AG09319 (cell line): ENCODE measurements around the gene KIF26A.

Experiments used
- DNase-seq: peaks from one replicate; pipeline ENCODE4 v3.0.0-alpha.2; 2010; ENCODE audit warnings: low read depth; ENCODE audit errors: extremely low read depth
- TF ChIP-seq, protein P1 (sequence below): IDR thresholded peaks from 2 replicates; pipeline ENCODE4 v1.5.1; 2011; ENCODE audit warnings: low read depth, mild to moderate bottlenecking, inconsistent platforms, low read length, moderate library complexity

The KIF26A gene

DNA sequence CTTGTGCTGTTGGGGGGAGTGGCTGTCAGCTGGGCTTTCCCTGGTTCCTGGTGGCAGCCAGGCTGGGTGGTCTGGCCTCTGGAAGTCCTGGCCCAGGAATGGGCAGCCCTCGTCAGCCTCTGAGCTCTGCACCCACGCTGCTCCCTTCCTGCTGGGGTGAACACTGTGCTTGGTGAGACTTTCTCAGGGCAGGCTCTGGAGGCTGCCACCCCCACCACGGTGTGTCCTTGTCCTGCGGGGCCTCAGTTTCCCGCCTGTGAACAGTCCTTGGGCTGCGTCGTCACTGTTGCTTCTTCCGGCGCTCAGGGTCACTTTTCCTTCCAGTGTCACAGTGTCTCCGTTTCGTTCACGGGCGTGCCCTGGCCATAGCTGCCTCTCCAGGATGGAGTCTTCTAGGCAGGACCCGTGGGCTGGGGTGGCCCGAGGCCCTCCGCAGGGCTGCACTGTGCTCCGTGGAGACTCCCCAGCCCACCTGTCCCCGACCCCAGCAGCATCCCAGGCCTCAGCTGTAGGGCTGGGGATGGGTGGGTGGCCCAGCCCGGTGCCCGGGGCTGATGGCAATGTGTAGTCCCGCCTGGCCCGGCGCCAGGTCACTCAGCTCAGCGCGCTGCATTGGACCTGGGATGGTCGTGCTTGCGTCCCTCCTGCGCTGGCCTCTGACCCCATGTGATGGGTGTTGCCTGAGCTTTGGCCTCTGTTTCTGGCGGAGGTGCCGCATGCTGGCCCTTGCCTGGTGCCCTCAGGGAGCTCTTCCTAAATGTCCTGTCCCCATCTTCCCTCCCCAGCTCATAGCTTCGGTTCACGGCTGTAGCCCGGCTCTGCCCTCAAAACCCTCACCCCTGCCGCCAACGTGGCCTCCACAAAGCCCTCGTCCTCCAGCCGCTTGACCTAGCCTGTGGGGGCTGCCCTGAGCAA, 6.8 kb downstream of the KIF26A start:
- TF ChIP-seq, protein P1, sequence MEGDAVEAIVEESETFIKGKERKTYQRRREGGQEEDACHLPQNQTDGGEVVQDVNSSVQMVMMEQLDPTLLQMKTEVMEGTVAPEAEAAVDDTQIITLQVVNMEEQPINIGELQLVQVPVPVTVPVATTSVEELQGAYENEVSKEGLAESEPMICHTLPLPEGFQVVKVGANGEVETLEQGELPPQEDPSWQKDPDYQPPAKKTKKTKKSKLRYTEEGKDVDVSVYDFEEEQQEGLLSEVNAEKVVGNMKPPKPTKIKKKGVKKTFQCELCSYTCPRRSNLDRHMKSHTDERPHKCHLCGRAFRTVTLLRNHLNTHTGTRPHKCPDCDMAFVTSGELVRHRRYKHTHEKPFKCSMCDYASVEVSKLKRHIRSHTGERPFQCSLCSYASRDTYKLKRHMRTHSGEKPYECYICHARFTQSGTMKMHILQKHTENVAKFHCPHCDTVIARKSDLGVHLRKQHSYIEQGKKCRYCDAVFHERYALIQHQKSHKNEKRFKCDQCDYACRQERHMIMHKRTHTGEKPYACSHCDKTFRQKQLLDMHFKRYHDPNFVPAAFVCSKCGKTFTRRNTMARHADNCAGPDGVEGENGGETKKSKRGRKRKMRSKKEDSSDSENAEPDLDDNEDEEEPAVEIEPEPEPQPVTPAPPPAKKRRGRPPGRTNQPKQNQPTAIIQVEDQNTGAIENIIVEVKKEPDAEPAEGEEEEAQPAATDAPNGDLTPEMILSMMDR, result no peak
- DNase-seq, result no peak

DNA sequence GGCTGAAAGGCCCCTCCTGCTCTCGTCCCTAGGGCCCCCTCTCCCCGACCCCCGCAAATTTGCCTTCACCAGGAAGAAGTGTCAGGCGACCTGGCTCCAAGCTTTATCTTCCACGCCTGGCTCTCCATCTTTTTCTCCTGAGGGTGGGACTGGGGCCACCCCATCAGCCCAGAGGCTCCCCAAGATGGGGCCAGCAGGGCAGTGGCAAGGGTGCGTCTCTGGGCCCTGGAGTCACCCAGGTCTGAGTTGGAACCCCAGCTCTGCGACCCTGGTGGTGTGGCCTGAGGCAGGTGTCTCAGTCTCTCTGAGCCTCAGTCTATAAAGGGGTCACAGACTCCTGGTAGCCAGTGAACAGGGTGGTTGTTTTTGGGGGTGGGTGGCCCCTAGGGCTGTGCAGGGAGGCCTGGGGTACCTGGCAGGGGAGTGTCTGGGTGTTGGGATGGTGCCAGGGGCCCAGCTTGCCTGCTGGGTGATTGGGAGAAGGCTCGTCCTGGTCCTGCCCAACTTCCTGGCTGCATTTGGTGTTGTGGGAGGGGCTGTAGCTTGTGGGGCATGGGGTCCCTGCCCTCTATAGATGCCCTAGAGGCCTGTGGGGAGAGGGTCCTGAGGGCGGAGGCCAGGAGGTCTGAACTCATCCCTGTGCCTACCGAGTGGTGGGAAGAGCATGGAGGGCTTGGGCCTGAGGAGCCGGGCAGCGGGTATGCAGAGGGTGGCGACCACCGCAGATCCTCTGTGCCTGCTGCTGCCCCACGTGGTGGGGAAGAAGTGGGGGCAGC, 7.6 kb downstream of the KIF26A start:
- TF ChIP-seq, protein P1, result no peak
- DNase-seq, result no peak

DNA sequence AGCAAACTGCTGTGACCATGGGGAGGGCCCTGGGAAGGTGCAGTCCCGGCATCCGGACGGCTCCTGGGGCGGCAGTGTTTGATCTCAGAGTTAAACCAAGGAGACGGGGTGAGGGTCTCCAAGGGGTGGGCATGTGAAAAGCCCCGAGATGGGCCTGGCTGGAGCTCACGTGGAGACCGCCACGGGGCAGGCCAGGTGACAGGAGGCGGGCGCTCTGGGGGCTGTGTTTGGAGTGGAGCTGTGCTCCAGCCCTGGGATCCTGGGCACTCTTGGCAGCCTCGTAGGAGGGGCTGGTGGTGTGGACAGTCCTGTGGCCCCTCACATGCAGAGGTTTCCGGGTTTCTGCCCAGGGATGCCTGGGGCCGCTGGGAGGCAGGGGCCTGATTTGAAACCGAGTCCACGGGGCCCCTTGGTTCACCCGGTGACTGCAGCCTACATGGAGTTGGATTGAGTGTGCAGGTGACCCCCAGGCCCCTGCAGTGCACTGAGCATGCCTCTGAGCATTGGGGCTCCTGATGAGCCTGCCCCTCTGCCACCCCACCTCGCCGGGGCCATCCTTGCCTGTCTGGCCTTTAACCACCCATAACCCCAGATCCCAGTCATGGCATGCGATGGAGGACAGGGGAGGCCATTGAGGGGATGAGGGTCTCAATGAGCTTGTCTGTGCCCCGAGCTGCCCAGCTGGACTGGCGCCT, 8.4 kb downstream of the KIF26A start:
- TF ChIP-seq, protein P1, result no peak
- no peak for DNase-seq

DNA sequence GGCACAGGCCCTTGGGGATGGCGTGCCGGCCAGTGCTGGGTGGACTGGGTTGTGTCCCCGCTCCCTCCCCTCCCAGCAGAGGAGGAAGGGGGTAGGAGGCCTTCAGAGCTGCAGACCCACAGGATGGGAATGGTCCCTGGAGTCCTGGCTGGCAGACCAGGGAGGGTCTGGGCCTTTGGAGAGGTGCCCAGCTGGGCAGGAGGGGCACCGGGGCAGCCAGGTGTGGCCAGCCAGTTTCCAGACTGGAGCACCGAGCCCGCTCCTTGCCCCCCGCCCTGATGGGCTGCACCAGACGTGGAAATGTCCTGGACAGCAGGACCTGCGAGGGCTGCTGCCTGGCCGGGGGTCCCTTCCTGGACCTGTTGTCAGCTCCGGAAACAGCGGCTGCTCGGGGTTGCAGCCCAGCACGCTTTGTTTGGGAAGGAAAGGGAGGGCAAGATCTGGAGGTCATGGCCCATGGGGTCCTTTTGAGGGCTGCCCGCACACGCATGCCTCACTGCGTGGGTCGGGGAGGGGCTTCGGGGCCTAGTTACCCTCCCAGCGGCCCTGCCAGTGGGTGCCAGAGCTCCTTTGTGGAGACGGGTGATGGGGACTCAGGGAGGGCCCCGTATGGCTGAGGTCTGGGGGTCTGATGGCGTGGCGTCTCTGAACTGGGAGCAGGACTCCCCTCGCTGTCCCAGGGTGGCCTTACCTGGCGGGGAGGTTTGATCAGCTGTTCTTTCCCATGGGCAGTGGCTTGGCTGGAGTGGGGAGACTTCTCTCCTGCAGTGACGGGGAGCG, 9.1 kb downstream of the KIF26A start:
- DNase-seq, result no peak
- TF ChIP-seq, protein P1, result no peak

DNA sequence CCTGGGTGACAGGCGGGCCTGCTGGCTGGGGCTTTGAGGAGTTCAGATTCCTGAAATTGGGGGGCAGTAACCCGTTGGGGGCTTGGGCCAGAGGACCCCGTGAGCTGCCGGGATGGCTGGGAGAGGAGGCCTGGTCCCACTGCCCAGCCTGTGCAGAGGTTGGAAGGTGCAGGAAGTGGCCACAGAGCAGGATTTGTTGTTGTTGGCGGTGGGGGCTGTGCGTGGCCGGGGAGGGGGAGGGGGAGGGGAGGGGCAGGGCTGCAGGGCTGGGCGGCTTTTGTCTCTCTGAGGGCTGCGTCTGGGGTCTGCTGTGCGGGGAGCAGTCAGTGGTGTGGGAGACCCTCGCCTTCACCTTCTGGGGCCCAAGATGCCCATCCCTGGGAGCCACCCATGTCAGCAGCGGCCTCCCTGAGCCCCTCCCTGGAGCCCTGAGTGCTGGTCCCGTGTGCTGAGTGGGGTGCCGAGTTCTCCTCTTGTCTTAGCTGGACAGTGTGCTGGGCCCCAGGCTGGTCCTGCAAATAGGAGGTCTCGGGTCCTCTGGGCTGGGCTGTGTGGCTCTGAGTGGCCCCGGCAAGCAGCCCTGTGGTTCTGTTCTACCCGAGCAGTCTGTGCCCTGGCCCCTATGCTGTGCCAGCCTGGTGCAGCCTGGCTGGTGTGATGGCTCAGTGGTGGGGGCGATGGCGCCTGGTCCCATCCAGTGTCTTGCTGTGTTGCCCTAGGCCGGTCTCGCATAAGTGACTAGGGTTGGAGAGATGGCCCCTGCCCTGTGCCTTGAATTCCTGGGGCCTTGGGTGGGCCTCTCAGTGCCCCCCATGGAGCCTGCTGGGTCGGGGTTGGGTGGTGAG, 10.3 kb downstream of the KIF26A start:
- TF ChIP-seq, protein P1, result no peak
- no peak for DNase-seq

DNA sequence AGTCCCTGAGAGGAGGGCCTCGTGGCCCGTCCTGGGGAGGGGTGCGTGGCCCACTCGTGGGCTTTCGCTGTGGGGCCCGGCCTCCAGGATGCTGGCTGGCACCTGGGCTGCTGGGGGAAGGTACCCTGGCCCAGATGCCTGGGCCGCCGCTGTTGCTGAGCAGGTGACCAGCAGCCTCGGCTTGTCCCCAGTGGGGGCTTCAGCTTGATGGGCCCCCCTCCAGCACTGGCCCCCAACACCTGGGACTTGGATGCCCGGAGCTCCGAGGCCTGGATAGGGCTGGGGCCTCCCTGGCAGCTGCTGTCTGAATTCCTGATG, 10.8 kb downstream of the KIF26A start:
- TF ChIP-seq, protein P1, result no peak
- no peak for DNase-seq
